SU-DHL-6 (cell line): ENCODE data around the gene PTGES.

Experiments
- EZH2phosphoT487 ChIP-seq: fragments of 200-600 bp; sonication (generic), shearing (Covaris generic); conservative IDR thresholded peaks from 2 replicates; pipeline ENCODE4 v1.6.1; 2018; ENCODE audit warnings: mild to moderate bottlenecking, antibody characterized with exemption, low read length, moderate library complexity, mixed read lengths
- TF ChIP-seq, protein P1 (sequence below): fragments of 200-600 bp; sonication (generic); IDR thresholded peaks from one replicate; pipeline ENCODE4 v1.5.1; 2017; ENCODE audit warnings: antibody characterized with exemption, mild to moderate bottlenecking, low read length, moderate library complexity; ENCODE audit not compliant: insufficient read depth, poor library complexity, severe bottlenecking

DNA sequence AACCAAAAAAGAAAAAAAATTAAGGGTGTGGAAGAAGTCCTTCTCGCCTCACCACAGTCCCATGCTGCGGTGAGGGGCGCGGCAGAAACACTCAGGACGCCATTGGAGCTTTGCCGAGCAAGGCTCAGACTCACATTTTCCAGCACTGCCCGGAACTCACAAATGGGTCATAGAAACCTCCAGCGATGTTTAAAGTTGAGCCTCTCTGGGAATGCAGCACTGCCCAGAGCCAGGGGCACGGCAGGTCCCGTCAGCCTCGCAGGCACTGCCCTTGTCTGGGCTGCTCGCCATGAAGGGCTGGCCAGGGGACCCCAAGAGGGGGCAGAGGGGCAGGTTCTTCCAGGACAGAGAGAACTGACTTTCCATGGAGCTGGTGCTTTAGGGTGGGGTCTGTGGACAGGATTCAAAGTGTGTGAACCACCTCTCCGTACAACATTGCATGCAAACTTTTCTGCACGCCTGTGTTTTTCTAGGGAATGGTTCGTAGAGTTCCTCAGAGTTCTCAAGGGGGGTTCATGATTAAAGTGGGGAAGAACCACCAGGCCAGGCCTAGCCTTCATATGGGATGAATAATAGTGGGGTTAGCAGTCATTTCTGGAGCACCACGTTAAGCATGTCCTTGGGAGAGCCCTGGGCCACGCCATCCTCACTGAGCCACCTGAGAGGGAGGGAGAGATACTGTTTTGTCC lies 49.0 kb downstream of the PTGES start:
- no peak for TF ChIP-seq EZH2phosphoT487
- TF ChIP-seq, protein P1, sequence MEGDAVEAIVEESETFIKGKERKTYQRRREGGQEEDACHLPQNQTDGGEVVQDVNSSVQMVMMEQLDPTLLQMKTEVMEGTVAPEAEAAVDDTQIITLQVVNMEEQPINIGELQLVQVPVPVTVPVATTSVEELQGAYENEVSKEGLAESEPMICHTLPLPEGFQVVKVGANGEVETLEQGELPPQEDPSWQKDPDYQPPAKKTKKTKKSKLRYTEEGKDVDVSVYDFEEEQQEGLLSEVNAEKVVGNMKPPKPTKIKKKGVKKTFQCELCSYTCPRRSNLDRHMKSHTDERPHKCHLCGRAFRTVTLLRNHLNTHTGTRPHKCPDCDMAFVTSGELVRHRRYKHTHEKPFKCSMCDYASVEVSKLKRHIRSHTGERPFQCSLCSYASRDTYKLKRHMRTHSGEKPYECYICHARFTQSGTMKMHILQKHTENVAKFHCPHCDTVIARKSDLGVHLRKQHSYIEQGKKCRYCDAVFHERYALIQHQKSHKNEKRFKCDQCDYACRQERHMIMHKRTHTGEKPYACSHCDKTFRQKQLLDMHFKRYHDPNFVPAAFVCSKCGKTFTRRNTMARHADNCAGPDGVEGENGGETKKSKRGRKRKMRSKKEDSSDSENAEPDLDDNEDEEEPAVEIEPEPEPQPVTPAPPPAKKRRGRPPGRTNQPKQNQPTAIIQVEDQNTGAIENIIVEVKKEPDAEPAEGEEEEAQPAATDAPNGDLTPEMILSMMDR: no peak
